Measurements from ENCODE around the gene PET100. TPM values are rescaled to one million over a fixed set of nuclear protein-coding genes. Genes with fewer than 3 reads are reported as not detected.

Gene PET100
- total RNA-seq, 1 donor from 2014 or later, result 139 TPM

GRCh38 chr19:7602935-7603497, 26.6 kb upstream of the PET100 start:
- Mint-ChIP-seq H3K9me3 (no peaks in the 10 kb centered on the region), H3K4me3 (no peak overlapping the region), H3K36me3 (peaks cover 7% of the 10 kb centered on the region), H3K27ac (no peak overlapping the region), H3K27me3 (ENCODE audit: low read depth) (peaks cover 9% of the 10 kb centered on the region), H3K4me1 (peaks cover 10% of the 10 kb centered on the region)
- TF ChIP-seq CTCF (IDR thresholded peaks at IDR 0.05; ENCODE audit: unreplicated experiment), result no peak
- DNase-seq (ENCODE audit: low spot score in 2 of 2, unreplicated experiment in 2 of 2), result no peak

- TF ChIP-seq CTCF (IDR thresholded peaks at IDR 0.05; ENCODE audit: unreplicated experiment), result no peak
- Mint-ChIP-seq H3K36me3 (peaks cover 9% of the 10 kb centered on the region), H3K4me3 (no peak overlapping the region), H3K9me3 (no peaks in the 10 kb centered on the region), H3K27me3 (ENCODE audit: low read depth) (peaks cover under 1% of the 10 kb centered on the region), H3K27ac (no peak overlapping the region), H3K4me1 (peaks cover 9% of the 10 kb centered on the region)
- DNase-seq (ENCODE audit: low spot score in 2 of 2, unreplicated experiment in 2 of 2), result no peak
These were observed 25.7 kb upstream of the PET100 start for GRCh38 chr19:7603919-7604318.

- no peak for DNase-seq (ENCODE audit: low spot score in 2 of 2, unreplicated experiment in 2 of 2)
These were observed 23.9 kb upstream of the PET100 start for GRCh38 chr19:7605490-7606222.

GRCh38 chr19:7606289-7606688, 23.3 kb upstream of the PET100 start:
- no peak for DNase-seq (ENCODE audit: low spot score in 2 of 2, unreplicated experiment in 2 of 2)
- no peak for TF ChIP-seq CTCF (IDR thresholded peaks at IDR 0.05; ENCODE audit: unreplicated experiment)
- H3K4me3 Mint-ChIP-seq, result no peak overlapping the region
- H3K27ac Mint-ChIP-seq, result no peak overlapping the region
- H3K27me3 Mint-ChIP-seq (ENCODE audit: low read depth), result no peaks in the 10 kb centered on the region
- H3K9me3 Mint-ChIP-seq, result no peaks in the 10 kb centered on the region
- peaks cover 9% of the 10 kb centered on the region for H3K4me1 Mint-ChIP-seq
- H3K36me3 Mint-ChIP-seq, result peaks cover 12% of the 10 kb centered on the region

More at GRCh38 chr19:7605490-7606222, 23.9 kb upstream of the PET100 start:
- Mint-ChIP-seq H3K4me1 (peaks cover 9% of the 10 kb centered on the region), H3K4me3 (no peak overlapping the region), H3K9me3 (no peaks in the 10 kb centered on the region), H3K27ac (no peak overlapping the region), H3K36me3 (peaks cover 14% of the 10 kb centered on the region), H3K27me3 (ENCODE audit: low read depth) (no peaks in the 10 kb centered on the region)
- no peak for TF ChIP-seq CTCF (IDR thresholded peaks at IDR 0.05; ENCODE audit: unreplicated experiment)

GRCh38 chr19:7607212-7607873, 22.2 kb upstream of the PET100 start:
- Mint-ChIP-seq H3K9me3 (no peaks in the 10 kb centered on the region), H3K4me3 (no peak overlapping the region), H3K36me3 (peaks cover 12% of the 10 kb centered on the region), H3K4me1 (peaks cover 5% of the 10 kb centered on the region), H3K27ac (no peak overlapping the region), H3K27me3 (ENCODE audit: low read depth) (no peaks in the 10 kb centered on the region)
- no peak for TF ChIP-seq CTCF (IDR thresholded peaks at IDR 0.05; ENCODE audit: unreplicated experiment)
- no peak for DNase-seq (ENCODE audit: low spot score in 2 of 2, unreplicated experiment in 2 of 2)
